OCI-LY1 (cell line): ENCODE data around the gene KCNE5.
"Not testable (repeated sequence)": the region's sequence is repeated elsewhere in the genome, so short reads cannot be mapped to it uniquely, and the experiment has no call there.

Experiments
- H2AFZ ChIP-seq: fragments of 200-600 bp; sonication (generic), shearing (Covaris generic); 2 replicates; pipeline ENCODE4 v1.6.0; 2014; ENCODE audit warnings: antibody characterized with exemption, mild to moderate bottlenecking, low read length
- H3F3A ChIP-seq: fragments of 200-600 bp; sonication (generic), shearing (Covaris generic); 2 replicates; pipeline ENCODE4 v1.6.0; 2014; ENCODE audit warnings: mild to moderate bottlenecking, antibody characterized with exemption, low read length, moderate library complexity; ENCODE audit not compliant: insufficient read depth
- H3K27ac ChIP-seq: fragments of 200-600 bp; sonication (generic); 2 replicates; pipeline ENCODE4 v1.5.1; 2014; ENCODE audit warnings: low read length, mixed run types, mild to moderate bottlenecking, low read depth; ENCODE audit not compliant: poor library complexity, severe bottlenecking
- H3K27me3 ChIP-seq: fragments of 200-600 bp; sonication (generic); 2 replicates; pipeline ENCODE4 v1.6.0; 2014; ENCODE audit warnings: antibody characterized with exemption, mild to moderate bottlenecking, low read length, moderate library complexity; ENCODE audit not compliant: insufficient read depth
- H3K36me3 ChIP-seq: fragments of 200-600 bp; sonication (generic); 2 replicates; pipeline ENCODE4 v1.6.1; 2014; ENCODE audit warnings: mild to moderate bottlenecking, antibody characterized with exemption, low read length, moderate library complexity, mixed read lengths; ENCODE audit not compliant: insufficient read depth
- H3K4me1 ChIP-seq: fragments of 200-600 bp; sonication (generic); 2 replicates; pipeline ENCODE4 v1.5.1; 2014; ENCODE audit warnings: mild to moderate bottlenecking, low read length, moderate library complexity; ENCODE audit not compliant: insufficient read depth, severe bottlenecking
- H3K4me2 ChIP-seq: fragments of 200-600 bp; sonication (generic), shearing (Covaris generic); 2 replicates; pipeline ENCODE4 v1.6.1; 2014; ENCODE audit warnings: low read length
- H3K4me3 ChIP-seq: fragments of 200-600 bp; sonication (generic); 2 replicates; pipeline ENCODE4 v1.5.1; 2014; ENCODE audit warnings: low read length, low read depth, mild to moderate bottlenecking, mixed read lengths; ENCODE audit not compliant: poor library complexity, severe bottlenecking
- H3K79me2 ChIP-seq: fragments of 200-600 bp; shearing (Covaris generic); 2 replicates; pipeline ENCODE4 v1.6.1; 2016; ENCODE audit warnings: mixed run types, low read length, mixed read lengths; ENCODE audit not compliant: insufficient read depth
- H3K9ac ChIP-seq: fragments of 200-600 bp; sonication (generic), shearing (Covaris generic); 2 replicates; pipeline ENCODE4 v1.6.1; 2014; ENCODE audit warnings: mild to moderate bottlenecking, low read length, mixed read lengths
- H3K9me2 ChIP-seq: fragments of 200-600 bp; sonication (generic), shearing (Covaris generic); 2 replicates; pipeline ENCODE4 v1.6.1; 2014; ENCODE audit warnings: low read depth, mild to moderate bottlenecking, low read length, mixed read lengths
- H3K9me3 ChIP-seq: fragments of 200-600 bp; shearing (Covaris generic); 2 replicates; pipeline ENCODE4 v1.6.1; 2014; ENCODE audit warnings: low read length, mixed read lengths
- H4K20me1 ChIP-seq: fragments of 200-600 bp; sonication (generic), shearing (Covaris generic); 2 replicates; pipeline ENCODE4 v1.6.0; 2016; ENCODE audit warnings: mild to moderate bottlenecking, low read length; ENCODE audit not compliant: insufficient read depth
- CTCF ChIP-seq: fragments of 200-600 bp; sonication (generic), shearing (Covaris generic); IDR thresholded peaks from 2 replicates; pipeline ENCODE4 v1.5.1; 2017; ENCODE audit warnings: mild to moderate bottlenecking, antibody characterized with exemption, low read length, moderate library complexity, mixed read lengths
- EZH2 ChIP-seq: fragments of 200-600 bp; sonication (generic), shearing (Covaris generic); IDR thresholded peaks from 2 replicates; pipeline ENCODE4 v1.8.0; 2017; ENCODE audit warnings: borderline replicate concordance, mixed run types, mild to moderate bottlenecking, antibody characterized with exemption, low read length, moderate library complexity, mixed read lengths

The KCNE5 gene

GRCh38 chrX:109577055-109577454, 47.9 kb downstream of the KCNE5 start:
- no peaks in the 10 kb centered on the region for H3K9me3 ChIP-seq
- no peak overlapping the region for H3K27ac ChIP-seq
- H3F3A ChIP-seq: no peaks in the 10 kb centered on the region
- H3K79me2 ChIP-seq: no peaks in the 10 kb centered on the region
- H3K4me1 ChIP-seq: no peaks in the 10 kb centered on the region
- no peaks in the 10 kb centered on the region for H3K27me3 ChIP-seq
- no peaks in the 10 kb centered on the region for H4K20me1 ChIP-seq
- H2AFZ ChIP-seq: no peak overlapping the region
- no peak overlapping the region for H3K4me3 ChIP-seq
- H3K9ac ChIP-seq: no peak overlapping the region
- TF ChIP-seq EZH2 (no peak), CTCF (no peak)
- H3K9me2 ChIP-seq: no peaks in the 10 kb centered on the region
- H3K4me2 ChIP-seq: no peak overlapping the region
- no peaks in the 10 kb centered on the region for H3K36me3 ChIP-seq

GRCh38 chrX:109576083-109576482, 48.9 kb downstream of the KCNE5 start:
- H4K20me1 ChIP-seq, H3F3A ChIP-seq, H2AFZ ChIP-seq, H3K9me3 ChIP-seq, H3K79me2 ChIP-seq, H3K4me1 ChIP-seq, H3K4me2 ChIP-seq, H3K4me3 ChIP-seq, H3K9me2 ChIP-seq, H3K9ac ChIP-seq, H3K27ac ChIP-seq, H3K36me3 ChIP-seq, H3K27me3 ChIP-seq: not testable (repeated sequence)
